ENCODE data around the gene CCDC188. TPM values are rescaled to one million over a fixed set of nuclear protein-coding genes. Genes with fewer than 3 reads are reported as not detected.

Gene CCDC188
- total RNA-seq, 1 donor, result not detected

DNA sequence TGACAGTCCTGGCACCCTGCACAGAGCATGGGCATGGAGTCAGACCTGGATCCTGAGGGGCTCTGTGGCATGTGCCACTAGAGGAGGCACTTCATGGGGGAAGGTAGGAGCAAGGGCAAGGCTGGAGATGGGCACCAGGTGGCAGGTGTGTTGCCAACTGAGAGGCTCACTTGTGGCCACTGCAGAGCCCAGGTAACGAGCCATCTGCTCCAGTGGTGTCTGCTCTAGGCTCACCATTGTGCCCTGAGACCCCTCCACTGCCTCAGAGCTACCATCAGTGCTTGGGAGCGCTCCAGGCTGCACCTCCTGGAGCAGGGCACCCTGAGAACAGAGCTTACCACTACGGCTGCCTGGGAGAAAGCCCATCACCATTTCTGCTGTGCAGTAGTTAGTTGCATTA, 20.5 kb downstream of the CCDC188 start:
- no peaks in the 10 kb centered on the region for H3K9me3 ChIP-seq (ENCODE audit: low read depth, low read length)
- H3K4me3 ChIP-seq (ENCODE audit: low read length), result no peak overlapping the region
- no peaks in the 10 kb centered on the region for H3K27me3 ChIP-seq (ENCODE audit: insufficient read depth, low read length)
- peaks cover 23% of the 10 kb centered on the region for H3K4me1 ChIP-seq (ENCODE audit: insufficient read depth, low read length)

DNA sequence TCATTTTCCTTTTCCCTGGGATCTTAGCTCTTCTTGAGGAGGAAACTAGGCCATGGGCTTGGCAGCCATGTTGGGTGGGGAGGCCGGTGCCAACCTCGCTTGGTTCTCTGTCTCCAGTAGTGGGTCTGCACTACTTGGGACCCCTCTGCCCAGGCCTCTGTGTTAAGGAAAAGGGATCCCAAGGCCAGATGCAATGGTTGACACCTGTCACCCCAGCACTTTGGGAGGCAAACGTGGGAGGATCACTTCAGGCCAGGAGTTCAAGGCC, 21.2 kb downstream of the CCDC188 start:
- Histone ChIP-seq H3K9me3 (ENCODE audit: low read depth, low read length) (no peaks in the 10 kb centered on the region), H3K27me3 (ENCODE audit: insufficient read depth, low read length) (no peaks in the 10 kb centered on the region), H3K4me1 (ENCODE audit: insufficient read depth, low read length) (peaks cover 23% of the 10 kb centered on the region), H3K4me3 (ENCODE audit: low read length) (no peak overlapping the region)

DNA sequence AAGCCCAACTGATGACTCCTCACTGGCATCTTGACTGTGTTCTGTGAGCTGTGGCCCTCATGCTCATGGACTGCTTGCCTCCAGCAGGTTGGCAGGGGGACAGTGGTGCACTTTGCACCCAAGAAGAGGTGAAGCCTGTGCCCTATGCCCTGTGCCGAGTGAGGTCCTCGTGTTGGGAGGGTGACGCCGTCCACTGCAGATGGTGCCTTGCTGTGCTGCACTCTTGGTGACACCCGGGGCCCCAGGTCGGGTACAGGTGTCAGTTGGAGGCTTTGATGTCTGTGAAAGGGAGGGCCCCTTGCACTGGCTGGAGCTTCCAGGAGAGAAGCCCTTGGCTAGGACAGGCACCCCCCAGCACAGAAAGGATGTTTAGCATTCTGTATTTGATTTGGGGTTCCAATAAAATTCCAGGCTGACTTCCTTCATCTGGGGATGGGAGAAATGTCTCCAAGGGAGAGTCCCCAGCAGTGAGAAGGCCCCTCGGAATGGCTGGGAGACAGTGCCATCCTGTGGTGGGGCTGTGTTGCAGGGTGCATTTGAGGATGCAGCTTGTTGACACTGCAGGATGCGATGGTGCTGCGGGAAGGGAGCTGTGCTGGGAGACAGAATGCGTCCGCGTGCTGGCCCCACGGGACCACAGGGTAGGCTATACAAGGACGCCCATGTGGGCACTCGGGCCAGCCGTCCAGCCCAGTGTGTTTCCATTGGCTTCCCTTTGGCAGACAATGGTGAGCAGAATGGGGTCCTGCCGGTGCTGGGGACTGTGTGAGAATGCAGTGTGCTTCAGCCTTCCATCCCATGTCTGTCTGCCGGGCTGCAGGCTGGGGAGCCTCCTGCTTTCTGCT, 21.7 kb downstream of the CCDC188 start:
- H3K4me1 ChIP-seq (ENCODE audit: insufficient read depth, low read length), result peaks cover 20% of the 10 kb centered on the region
- no peaks in the 10 kb centered on the region for H3K27me3 ChIP-seq (ENCODE audit: insufficient read depth, low read length)
- H3K9me3 ChIP-seq (ENCODE audit: low read depth, low read length), result no peaks in the 10 kb centered on the region
- H3K4me3 ChIP-seq (ENCODE audit: low read length), result no peak overlapping the region

DNA sequence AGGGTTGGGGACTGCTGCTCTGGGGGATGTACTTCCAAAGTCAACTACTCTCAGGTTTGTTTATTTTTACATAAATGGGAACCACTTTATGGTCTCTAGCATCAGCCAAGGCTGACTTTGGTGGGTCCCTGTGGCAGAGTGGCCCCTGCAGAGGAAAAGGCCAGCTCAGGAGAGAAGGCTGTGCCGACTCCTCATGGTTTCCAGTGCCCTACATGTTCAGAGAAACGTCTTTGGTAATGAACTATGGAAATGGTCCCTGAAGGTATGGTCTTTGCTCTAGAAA, 22.3 kb downstream of the CCDC188 start:
- H3K9me3 ChIP-seq (ENCODE audit: low read depth, low read length), result no peaks in the 10 kb centered on the region
- H3K4me3 ChIP-seq (ENCODE audit: low read length), result no peak overlapping the region
- H3K27me3 ChIP-seq (ENCODE audit: insufficient read depth, low read length), result no peaks in the 10 kb centered on the region
- H3K4me1 ChIP-seq (ENCODE audit: insufficient read depth, low read length), result peaks cover 26% of the 10 kb centered on the region

DNA sequence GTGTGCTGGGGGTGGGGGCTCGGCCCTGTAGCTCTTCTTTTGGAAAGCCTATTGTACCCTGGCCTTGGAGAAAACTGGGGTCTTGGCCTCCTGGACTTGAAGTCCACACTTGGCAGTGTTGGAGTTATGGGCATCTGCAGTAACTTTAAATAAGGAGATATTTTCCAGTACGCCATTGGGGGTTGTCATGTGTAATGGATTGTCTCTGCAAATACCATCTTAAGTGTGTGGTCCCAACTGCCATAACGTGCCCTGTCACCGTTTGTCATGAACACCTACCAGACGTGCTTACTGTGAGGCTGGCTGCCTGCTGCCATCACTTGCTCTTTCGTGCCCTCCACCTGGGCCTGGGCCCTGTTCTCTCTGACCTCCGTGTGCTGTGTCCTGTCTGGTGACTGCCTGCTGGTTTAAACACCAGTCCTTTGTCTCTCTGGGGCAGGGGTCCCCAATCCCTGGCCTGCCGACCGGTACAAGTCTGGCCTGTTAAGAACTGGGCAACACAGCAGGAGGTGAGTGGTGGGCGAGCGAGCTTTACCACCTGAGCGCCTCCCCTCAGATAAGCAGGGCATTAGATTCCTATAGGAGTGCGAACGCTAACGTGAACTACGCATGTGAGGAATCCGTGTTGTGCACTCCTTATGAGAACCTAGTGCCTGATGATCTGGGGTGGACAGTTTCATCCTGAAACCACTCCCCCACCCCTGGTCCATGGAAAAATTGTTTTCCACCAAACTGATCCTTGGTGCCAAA, 22.8 kb downstream of the CCDC188 start:
- H3K4me3 ChIP-seq (ENCODE audit: low read length), result no peak overlapping the region
- no peaks in the 10 kb centered on the region for H3K27me3 ChIP-seq (ENCODE audit: insufficient read depth, low read length)
- H3K4me1 ChIP-seq (ENCODE audit: insufficient read depth, low read length), result peaks cover 23% of the 10 kb centered on the region
- H3K9me3 ChIP-seq (ENCODE audit: low read depth, low read length), result no peaks in the 10 kb centered on the region

DNA sequence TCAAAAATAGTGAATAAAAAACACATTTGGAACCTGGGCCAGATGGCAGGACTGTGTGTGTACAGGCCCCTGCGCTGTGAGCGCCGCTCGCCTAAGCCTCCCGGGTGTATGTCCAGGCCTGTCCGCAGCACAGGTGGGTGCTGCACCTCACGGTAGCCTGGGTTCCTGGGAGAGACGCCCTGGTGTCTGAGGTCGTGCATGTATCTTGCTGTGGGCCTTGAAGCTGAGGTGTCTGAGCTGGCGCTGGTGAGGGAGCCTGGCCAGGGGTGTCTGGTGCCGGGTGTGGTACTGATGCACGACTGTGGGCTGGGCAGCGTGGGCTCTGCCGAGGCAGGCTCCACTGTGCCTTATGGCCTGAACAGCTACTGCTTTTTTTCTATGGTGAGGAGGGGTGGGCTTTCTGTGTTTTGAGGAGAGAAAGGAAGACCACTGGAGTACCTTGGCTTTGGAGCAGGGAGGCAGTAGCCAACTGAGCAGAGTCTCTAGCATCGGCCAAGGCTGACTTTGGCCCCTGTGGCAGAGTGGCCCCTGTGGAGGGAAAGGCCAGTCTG, 23.5 kb downstream of the CCDC188 start:
- Histone ChIP-seq H3K9me3 (ENCODE audit: low read depth, low read length) (no peaks in the 10 kb centered on the region), H3K27me3 (ENCODE audit: insufficient read depth, low read length) (no peaks in the 10 kb centered on the region), H3K4me3 (ENCODE audit: low read length) (no peak overlapping the region), H3K4me1 (ENCODE audit: insufficient read depth, low read length) (peaks cover 16% of the 10 kb centered on the region)

DNA sequence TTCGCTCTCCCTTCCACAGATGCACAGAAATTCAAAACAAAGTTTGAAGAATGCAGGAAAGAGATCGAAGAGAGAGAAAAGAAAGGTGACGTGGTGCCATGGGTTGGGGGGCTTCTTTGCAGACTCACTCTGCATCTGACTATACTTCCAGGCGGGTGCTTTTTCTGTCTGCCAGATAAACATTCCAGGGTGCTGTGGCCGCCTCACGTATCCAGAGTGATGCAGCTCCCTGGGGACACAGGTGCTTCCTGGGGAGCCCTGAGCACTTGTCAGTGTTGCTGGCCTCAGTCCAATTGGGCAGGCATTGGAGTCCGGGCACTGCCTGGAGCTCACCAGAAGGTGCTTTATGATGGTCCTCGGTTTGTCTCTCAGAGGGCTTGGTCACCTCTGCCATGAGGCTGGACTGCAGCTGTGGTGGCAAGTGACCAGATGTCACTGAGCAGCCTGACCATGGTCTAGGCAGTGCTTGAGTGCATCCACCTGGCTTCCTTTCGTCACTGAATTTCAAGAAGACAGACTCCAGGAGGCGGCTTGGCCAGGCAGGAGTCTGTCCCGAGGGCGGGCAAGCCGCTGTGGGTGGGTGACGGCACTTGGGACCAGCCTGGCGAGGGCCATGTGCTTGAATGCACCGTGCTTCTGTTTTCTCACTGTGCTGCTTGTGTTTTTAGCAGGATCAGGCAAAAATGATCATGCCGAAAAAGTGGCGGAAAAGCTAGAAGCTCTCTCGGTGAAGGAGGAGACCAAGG, 24.4 kb downstream of the CCDC188 start:
- H3K4me3 ChIP-seq (ENCODE audit: low read length), result no peak overlapping the region
- no peaks in the 10 kb centered on the region for H3K9me3 ChIP-seq (ENCODE audit: low read depth, low read length)
- H3K27me3 ChIP-seq (ENCODE audit: insufficient read depth, low read length), result no peaks in the 10 kb centered on the region
- peaks cover 14% of the 10 kb centered on the region for H3K4me1 ChIP-seq (ENCODE audit: insufficient read depth, low read length)

DNA sequence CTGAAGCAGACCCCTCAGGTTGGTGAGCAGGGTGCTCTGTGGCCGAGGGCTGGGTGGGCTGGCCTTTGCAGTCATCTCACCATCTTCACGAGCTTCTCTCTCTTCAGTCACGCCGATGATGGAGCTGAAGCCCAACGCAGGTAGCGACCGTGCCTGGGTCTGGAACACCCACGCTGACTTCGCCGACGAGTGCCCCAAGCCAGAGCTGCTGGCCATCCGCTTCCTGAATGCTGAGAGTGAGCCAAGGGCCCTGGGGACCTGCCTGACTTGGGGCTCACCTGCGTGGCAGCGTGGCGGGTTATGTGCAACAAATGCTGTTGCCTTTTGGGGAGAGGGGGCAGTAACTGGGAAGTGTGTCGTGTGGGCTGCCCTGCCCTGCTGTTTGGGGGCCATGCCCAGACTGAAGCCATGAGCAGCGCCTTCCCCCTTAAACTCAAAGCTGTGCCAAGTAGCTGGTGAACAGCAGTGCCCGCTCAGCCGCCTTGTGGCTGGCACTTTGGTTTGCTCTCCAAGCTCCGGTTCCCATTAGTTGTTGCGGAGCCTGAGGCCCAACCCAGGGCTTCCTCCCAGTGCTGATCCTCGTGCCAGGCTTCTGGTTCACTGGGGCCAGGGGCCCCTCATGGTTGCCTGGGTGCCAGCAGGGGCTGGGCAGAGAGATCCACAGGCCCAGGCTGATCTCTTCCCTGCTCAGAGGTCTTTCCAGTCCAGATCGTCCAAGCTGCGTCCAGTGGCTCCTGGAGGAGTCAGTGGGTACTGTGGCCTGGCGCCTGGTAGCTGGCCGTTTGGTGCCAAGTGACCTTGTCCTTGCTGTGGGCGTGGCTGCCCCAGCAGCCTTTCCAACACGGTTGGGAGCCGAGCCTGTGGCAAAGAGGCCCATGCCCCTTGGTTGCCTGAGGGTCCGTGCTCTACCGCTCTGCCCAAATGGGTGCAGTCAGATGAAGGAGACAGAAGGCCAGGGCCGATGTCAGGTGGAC, 25.4 kb downstream of the CCDC188 start:
- no peaks in the 10 kb centered on the region for H3K9me3 ChIP-seq (ENCODE audit: low read depth, low read length)
- no peak overlapping the region for H3K4me3 ChIP-seq (ENCODE audit: low read length)
- H3K4me1 ChIP-seq (ENCODE audit: insufficient read depth, low read length), result peaks cover 12% of the 10 kb centered on the region
- no peaks in the 10 kb centered on the region for H3K27me3 ChIP-seq (ENCODE audit: insufficient read depth, low read length)

DNA sequence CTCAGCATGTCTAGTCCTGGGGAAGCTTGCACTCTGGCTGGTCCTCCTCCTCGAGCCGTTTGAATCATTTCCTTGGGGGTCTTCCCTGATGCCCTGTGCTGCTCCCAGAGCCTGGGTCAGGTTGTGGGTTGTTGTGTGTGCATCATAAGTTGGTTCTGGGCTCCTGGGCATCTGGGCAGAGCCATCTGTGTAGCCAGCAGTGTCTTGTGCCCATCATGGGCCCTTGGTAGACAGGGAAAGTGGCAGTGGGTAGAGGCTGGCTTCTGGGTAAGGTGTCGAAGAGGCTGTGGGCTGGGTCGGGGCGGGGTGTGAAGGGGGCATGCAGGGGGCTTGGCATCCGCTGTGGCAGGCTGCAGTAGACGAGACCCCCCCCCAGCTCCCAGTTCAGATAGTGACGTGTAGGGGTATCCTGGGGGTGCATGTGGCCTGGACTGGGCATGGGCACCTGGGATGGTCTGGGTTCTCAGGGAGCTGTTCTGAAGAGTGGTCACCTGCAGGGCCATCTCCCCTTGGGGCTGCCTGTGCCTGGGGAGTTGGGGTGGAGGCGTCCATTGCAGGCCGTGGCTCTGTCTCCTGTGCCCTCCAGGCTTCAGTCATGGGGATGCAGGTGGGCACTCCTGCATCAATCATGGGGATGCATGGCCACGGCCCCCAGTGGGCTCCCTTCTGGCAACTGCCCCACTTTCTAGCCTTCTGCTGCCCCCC, 26.6 kb downstream of the CCDC188 start:
- Histone ChIP-seq H3K4me3 (ENCODE audit: low read length) (no peak overlapping the region), H3K9me3 (ENCODE audit: low read depth, low read length) (no peaks in the 10 kb centered on the region), H3K4me1 (ENCODE audit: insufficient read depth, low read length) (peaks cover 13% of the 10 kb centered on the region)

DNA sequence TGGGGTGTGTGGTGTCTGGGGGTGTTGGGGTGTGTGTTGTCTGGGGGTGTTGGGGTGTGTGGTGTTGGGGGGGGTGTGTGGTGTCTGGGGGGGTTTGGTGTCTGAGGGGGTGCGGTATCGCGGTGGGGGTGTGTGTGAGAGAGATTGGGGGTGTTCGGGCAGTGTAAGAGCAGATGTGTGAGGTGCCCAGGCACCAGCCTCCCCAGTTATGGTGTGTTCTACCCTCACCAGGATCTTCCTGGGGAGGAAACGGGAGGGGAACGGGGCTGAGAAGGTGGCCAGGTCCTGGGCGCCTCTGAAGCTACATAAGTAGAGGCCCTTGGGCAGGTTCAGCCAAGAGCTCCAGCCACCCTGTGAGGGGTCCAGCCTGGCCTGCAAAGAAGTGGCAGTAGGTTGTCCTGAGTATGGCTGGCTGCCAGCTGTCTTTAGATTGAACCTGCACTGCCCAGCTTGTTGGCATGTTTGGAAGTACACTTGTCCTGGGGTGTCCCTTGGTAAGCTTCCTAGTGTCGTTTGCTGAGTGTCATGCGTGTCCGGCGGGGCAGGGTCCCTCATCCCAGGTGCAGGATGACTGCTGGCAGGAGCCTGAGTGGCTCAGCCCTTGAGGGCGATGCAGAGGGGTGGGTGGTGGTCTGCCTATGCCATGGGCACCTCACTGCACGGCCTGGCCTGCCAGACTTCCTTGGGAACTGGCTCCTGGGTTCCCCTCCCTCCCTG, 27.3 kb downstream of the CCDC188 start:
- H3K4me3 ChIP-seq (ENCODE audit: low read length), result no peak overlapping the region
- peaks cover 20% of the 10 kb centered on the region for H3K4me1 ChIP-seq (ENCODE audit: insufficient read depth, low read length)
- no peaks in the 10 kb centered on the region for H3K27me3 ChIP-seq (ENCODE audit: insufficient read depth, low read length)
- H3K9me3 ChIP-seq (ENCODE audit: low read depth, low read length), result no peaks in the 10 kb centered on the region

More for the DNA sequence above, 26.6 kb downstream of the CCDC188 start:
- H3K27me3 ChIP-seq (ENCODE audit: insufficient read depth, low read length), result no peaks in the 10 kb centered on the region

DNA sequence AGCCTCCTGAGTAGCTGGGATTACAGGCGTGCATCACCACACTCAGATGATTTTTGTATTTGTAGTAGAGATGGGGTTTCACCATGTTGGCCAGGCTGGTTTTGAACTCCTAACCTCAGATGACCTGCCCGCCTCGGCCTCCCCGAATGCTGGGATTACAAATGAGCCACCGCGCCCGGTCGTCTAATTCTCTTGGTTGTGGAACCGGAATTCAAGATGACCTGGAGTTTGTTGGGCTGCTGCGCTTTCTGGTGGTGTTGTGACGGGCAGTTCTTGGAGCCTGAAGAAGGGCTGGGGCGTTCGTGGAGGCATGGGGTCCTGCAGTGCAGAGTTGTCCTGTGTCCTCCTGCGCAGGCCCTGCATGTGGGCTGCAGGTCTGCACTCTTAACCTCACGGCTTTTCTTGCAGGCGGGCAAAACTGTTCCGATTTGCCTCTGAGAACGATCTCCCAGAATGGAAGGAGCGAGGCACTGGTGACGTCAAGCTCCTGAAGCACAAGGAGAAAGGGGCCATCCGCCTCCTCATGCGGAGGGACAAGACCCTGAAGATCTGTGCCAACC, 28.9 kb downstream of the CCDC188 start:
- H3K4me1 ChIP-seq (ENCODE audit: insufficient read depth, low read length), result peaks cover 29% of the 10 kb centered on the region
- no peaks in the 10 kb centered on the region for H3K9me3 ChIP-seq (ENCODE audit: low read depth, low read length)
- no peak overlapping the region for H3K4me3 ChIP-seq (ENCODE audit: low read length)
- H3K27me3 ChIP-seq (ENCODE audit: insufficient read depth, low read length), result no peaks in the 10 kb centered on the region

DNA sequence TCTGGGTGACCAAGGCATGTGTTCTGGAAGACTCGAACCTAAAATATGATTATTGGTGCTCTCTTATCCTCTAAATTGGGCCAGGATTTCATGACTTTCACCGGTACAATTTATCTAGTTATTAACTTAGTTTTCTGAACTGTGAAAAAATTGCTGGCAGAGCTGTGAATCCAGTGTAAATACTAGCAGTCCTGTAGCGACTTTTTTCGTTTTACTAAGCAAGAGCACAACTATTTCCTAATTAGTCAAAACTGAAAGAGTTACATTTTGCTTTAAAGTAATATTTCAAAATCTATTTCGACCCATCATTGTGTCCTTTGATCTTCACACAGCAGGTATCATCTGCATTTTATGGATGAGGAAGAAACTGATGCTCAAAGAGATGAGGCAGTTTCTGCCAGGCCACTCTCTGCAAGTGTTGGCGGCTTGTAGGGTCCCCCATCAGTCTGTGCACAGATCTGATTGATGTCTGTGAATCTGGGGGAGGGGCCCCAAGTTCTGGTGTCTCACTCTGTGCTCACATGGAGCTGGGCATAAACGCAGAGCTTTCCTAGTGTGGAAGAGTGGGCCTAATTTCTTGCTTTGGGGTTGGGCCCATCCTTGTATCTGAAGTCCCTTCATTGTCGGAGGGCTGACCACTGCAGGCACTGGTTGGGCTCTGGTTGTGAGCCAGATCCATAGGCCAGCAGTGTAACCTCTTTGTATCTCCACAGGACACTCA, 32.4 kb downstream of the CCDC188 start:
- Histone ChIP-seq H3K4me3 (ENCODE audit: low read length) (peak overlapping the region; percentile 81), H3K4me1 (ENCODE audit: insufficient read depth, low read length) (peaks cover 37% of the 10 kb centered on the region), H3K9me3 (ENCODE audit: low read depth, low read length) (no peaks in the 10 kb centered on the region), H3K27me3 (ENCODE audit: insufficient read depth, low read length) (no peaks in the 10 kb centered on the region)
